Liver (tissue), 9 donors: ENCODE data around the gene NTM. TPM values are rescaled to one million over a fixed set of nuclear protein-coding genes. Genes with fewer than 3 reads are reported as not detected.

Source experiments
- DNase-seq: peaks from one replicate; pipeline ENCODE4 v3.0.0-alpha.2; 2017; ENCODE audit warnings: low spot score
- H3K27ac ChIP-seq, 2 donors: one replicate each; pipeline ENCODE4 v1.7.0; 2013; ENCODE audit warnings: inconsistent platforms in 2 of 2, low read length in 2 of 2, control low read depth in 1 of 2, low read depth in 1 of 2, mild to moderate bottlenecking in 1 of 2
- H3K27me3 ChIP-seq, 4 donors: one replicate each; pipeline versions ENCODE4 v1.6.1 to v1.7.0; 2013; ENCODE audit warnings: low read length in 3 of 4, inconsistent platforms in 1 of 4, mild to moderate bottlenecking in 1 of 4, moderate library complexity in 1 of 4; ENCODE audit not compliant: control insufficient read depth in 4 of 4, insufficient read depth in 4 of 4
- H3K36me3 ChIP-seq, 4 donors: one replicate each; pipeline versions ENCODE4 v1.6.1 to v1.7.0; 2013; ENCODE audit warnings: low read length in 3 of 4, mild to moderate bottlenecking in 3 of 4, low read depth in 1 of 4, moderate library complexity in 1 of 4; ENCODE audit not compliant: control insufficient read depth in 4 of 4, insufficient read depth in 3 of 4
- H3K4me1 ChIP-seq, 4 donors: one replicate each; pipeline versions ENCODE4 v1.6.1 to v1.7.0; 2013; ENCODE audit warnings: low read length in 3 of 4, mild to moderate bottlenecking in 3 of 4, moderate library complexity in 1 of 4; ENCODE audit not compliant: control insufficient read depth in 4 of 4, insufficient read depth in 4 of 4
- H3K4me3 ChIP-seq, 3 donors: one replicate each; pipeline versions ENCODE4 v1.6.1 to v1.7.0; 2013; ENCODE audit warnings: low read length in 3 of 3, control low read depth in 1 of 3, low read depth in 1 of 3, mild to moderate bottlenecking in 1 of 3
- H3K9ac ChIP-seq, 2 donors: one replicate each; pipeline ENCODE4 v1.7.0; 2013; ENCODE audit warnings: low read length in 2 of 2, mild to moderate bottlenecking in 2 of 2, moderate library complexity in 2 of 2, control low read depth in 1 of 2, low read depth in 1 of 2
- H3K9me3 ChIP-seq, 4 donors: one replicate each; pipeline versions ENCODE4 v1.6.1 to v1.7.0; 2013; ENCODE audit warnings: low read length in 3 of 4; ENCODE audit not compliant: control insufficient read depth in 4 of 4
- CTCF ChIP-seq: fragments of 150-350 bp; IDR thresholded peaks from 2 replicates; pipeline ENCODE4 v1.5.1; 2017; ENCODE audit warnings: improper control_type of control experiment, low read depth, low read length; ENCODE audit not compliant: missing input control
- EGR1 ChIP-seq, 2 donors: IDR thresholded peaks; 2 replicates each; pipeline ENCODE4 v1.6.1; 2016 to 2018; ENCODE audit warnings: antibody characterized with exemption in 2 of 2, low read depth in 2 of 2
- FOXA1 ChIP-seq: IDR thresholded peaks from 2 replicates; pipeline ENCODE4 v1.6.1; 2016; ENCODE audit warnings: antibody characterized with exemption
- GABPA ChIP-seq, 2 donors: IDR thresholded peaks in 1 of 2; conservative IDR thresholded peaks in 1 of 2; 2 replicates each; pipeline ENCODE4 v1.6.1; 2016; ENCODE audit warnings: antibody characterized with exemption in 2 of 2, mild to moderate bottlenecking in 1 of 2, moderate library complexity in 1 of 2
- HNF4A ChIP-seq, 2 donors: conservative IDR thresholded peaks; 2 replicates each; pipeline ENCODE4 v1.6.1; 2016; ENCODE audit warnings: antibody characterized with exemption in 2 of 2, mild to moderate bottlenecking in 2 of 2
- HNF4G ChIP-seq: IDR thresholded peaks from 2 replicates; pipeline ENCODE4 v1.6.1; 2016; ENCODE audit warnings: antibody characterized with exemption
- JUND ChIP-seq, 2 donors: IDR thresholded peaks; 2 replicates each; pipeline ENCODE4 v1.6.1; 2016; ENCODE audit warnings: antibody characterized with exemption in 2 of 2
- MAX ChIP-seq: IDR thresholded peaks from 2 replicates; pipeline ENCODE4 v1.6.1; 2016; ENCODE audit warnings: antibody characterized with exemption
- NR2F2 ChIP-seq: IDR thresholded peaks from 2 replicates; pipeline ENCODE4 v1.6.1; 2016; ENCODE audit warnings: antibody characterized with exemption
- RAD21 ChIP-seq, 2 donors: IDR thresholded peaks; 2 replicates each; pipeline ENCODE4 v1.6.1; 2016; ENCODE audit warnings: antibody characterized with exemption in 2 of 2, mild to moderate bottlenecking in 2 of 2
- RXRA ChIP-seq, 2 donors: IDR thresholded peaks; 2 replicates each; pipeline ENCODE4 v1.6.1; 2017 to 2018; ENCODE audit warnings: antibody characterized with exemption in 2 of 2, mild to moderate bottlenecking in 1 of 2
- SP1 ChIP-seq: IDR thresholded peaks from 2 replicates; pipeline ENCODE4 v1.6.1; 2018; ENCODE audit warnings: antibody characterized with exemption, mild to moderate bottlenecking
- TAF1 ChIP-seq: conservative IDR thresholded peaks from 2 replicates; pipeline ENCODE4 v1.6.1; 2016; ENCODE audit warnings: antibody characterized with exemption, mild to moderate bottlenecking
- YY1 ChIP-seq: IDR thresholded peaks from 2 replicates; pipeline ENCODE4 v1.6.1; 2016; ENCODE audit warnings: antibody characterized with exemption, mild to moderate bottlenecking
- WGBS: extraction: QIAGEN DNeasy Blood & Tissue Kit; methylation state at CpG from one replicate; pipeline ENCODE4 v1.1.7; 2013; 5-methylcytosine and 5-hydroxymethylcytosine counted together
- polyA plus RNA-seq, 2 donors: library from polyadenylated mRNA; stranded (reverse) in 1 of 2; unstranded in 1 of 2; fragments of 200-250 nt in 1 of 2; fragments of >200 nt in 1 of 2; fragmentation: Nextera tagmentation in 1 of 2; extraction: Ambion mirVana in 1 of 2; gene quantifications; one replicate each; pipeline versions ENCODE4 v1.2.1 to v1.2.3, GENCODE V29; 2013 to 2015
- total RNA-seq, 2 donors: library from RNA; depleted of rRNA; stranded (reverse); fragments of >200 nt; gene quantifications; one replicate each; pipeline ENCODE4 v1.2.3, GENCODE V29; 2014
- TF ChIP-seq, protein P1 (sequence below): IDR thresholded peaks from 2 replicates; pipeline ENCODE4 v1.6.1; 2016; ENCODE audit warnings: antibody characterized with exemption
- TF ChIP-seq, protein P2 (sequence below): IDR thresholded peaks from 2 replicates; pipeline ENCODE4 v1.6.1; 2016; ENCODE audit warnings: antibody characterized with exemption
- donor health status: healthy.
- donor health status: healthy.
- donor health status: healthy.
- donor health status: healthy.
- donor health status: healthy.

NTM gene
- total and polyA plus RNA-seq, 4 donors = 0.08 to 1.1 (median 0.08) TPM; not detected in 1

- TF ChIP-seq, protein P1, sequence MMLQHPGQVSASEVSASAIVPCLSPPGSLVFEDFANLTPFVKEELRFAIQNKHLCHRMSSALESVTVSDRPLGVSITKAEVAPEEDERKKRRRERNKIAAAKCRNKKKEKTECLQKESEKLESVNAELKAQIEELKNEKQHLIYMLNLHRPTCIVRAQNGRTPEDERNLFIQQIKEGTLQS = no peak
- TF ChIP-seq TAF1 = no peak
- Histone ChIP-seq H3K9ac (no peak overlapping the region), H3K9me3 (no peaks in the 10 kb centered on the region), H3K27me3 (peaks cover 0 to 11% (median 5%) of the 10 kb centered on the region in 4 donors), H3K36me3 (no peaks in the 10 kb centered on the region), H3K4me3 (no peak overlapping the region), H3K4me1 (no peaks in the 10 kb centered on the region), H3K27ac (no peak overlapping the region)
- no peak for DNase-seq
- WGBS = 71% methylated on average over 1 of the region's 1 CpG
Measured at GRCh38 chr11:131790586-131790985, 420.2 kb downstream of the NTM start.

DNA sequence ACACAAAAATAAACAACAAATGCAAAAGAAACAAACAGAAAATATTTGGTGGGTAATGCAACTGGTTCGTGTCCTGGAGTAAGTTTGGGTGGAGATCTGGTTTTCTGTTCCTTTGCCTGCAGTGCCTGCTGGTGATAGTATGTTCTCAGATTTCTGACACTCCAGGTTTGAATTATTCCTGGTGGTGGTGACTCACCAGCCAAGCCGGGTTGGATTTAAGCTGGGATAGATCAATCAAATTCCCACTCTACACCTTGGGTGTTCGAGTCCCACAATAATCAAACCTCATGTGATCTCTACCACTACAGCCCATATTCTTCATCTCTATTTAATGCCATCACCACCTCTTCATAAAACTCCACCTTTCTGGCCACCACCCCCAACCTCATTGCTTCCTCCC lies 421.8 kb downstream of the NTM start:
- H3K9me3 ChIP-seq = no peaks in the 10 kb centered on the region
- TF ChIP-seq HNF4A (conservative IDR thresholded peaks at IDR 0.05) (no peak), RAD21 (IDR thresholded peaks at IDR 0.05) (no peak), YY1 (no peak), HNF4G (no peak), TAF1 (no peak), CTCF (no peak), NR2F2 (no peak), SP1 (no peak), JUND (IDR thresholded peaks at IDR 0.05) (no peak), MAX (no peak), FOXA1 (no peak), RXRA (IDR thresholded peaks at IDR 0.05) (no peak)
- TF ChIP-seq, protein P2, sequence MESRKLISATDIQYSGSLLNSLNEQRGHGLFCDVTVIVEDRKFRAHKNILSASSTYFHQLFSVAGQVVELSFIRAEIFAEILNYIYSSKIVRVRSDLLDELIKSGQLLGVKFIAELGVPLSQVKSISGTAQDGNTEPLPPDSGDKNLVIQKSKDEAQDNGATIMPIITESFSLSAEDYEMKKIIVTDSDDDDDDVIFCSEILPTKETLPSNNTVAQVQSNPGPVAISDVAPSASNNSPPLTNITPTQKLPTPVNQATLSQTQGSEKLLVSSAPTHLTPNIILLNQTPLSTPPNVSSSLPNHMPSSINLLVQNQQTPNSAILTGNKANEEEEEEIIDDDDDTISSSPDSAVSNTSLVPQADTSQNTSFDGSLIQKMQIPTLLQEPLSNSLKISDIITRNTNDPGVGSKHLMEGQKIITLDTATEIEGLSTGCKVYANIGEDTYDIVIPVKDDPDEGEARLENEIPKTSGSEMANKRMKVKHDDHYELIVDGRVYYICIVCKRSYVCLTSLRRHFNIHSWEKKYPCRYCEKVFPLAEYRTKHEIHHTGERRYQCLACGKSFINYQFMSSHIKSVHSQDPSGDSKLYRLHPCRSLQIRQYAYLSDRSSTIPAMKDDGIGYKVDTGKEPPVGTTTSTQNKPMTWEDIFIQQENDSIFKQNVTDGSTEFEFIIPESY = no peak
- H3K4me1 ChIP-seq = no peaks in the 10 kb centered on the region
- H3K9ac ChIP-seq = no peak overlapping the region
- no peak overlapping the region for H3K27ac ChIP-seq
- no peak for DNase-seq
- H3K36me3 ChIP-seq = no peaks in the 10 kb centered on the region
- 68% methylated on average over 3 of the region's 3 CpGs for WGBS
- H3K4me3 ChIP-seq = no peak overlapping the region
- H3K27me3 ChIP-seq = peaks cover 0 to 15% (median 5%) of the 10 kb centered on the region in 4 donors

DNA sequence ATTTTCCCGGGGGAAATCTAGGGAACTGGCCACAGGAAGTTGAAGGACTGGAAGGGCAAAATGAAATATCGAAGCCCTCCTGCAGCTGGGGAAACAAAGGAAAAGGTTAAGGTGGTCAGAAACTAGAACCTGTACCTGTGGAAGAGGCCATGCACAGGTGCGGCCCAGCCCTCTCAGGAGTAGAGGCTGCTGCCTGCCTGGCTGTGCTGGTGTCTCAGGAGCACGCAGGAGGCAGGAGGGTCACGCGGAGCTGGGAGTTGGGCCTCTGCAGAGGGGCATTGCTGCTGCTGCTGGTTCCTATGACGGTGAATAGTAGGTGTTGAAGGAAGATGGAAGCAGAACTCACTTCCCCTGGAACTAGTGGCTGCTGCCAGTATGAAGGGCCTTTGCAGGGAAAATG lies 425.7 kb downstream of the NTM start:
- no peak for DNase-seq
- no peaks in the 10 kb centered on the region for H3K9me3 ChIP-seq

More for the DNA sequence above, 425.7 kb downstream of the NTM start:
- no peak for TF ChIP-seq EGR1 (IDR thresholded peaks at IDR 0.05; ENCODE audit: low read depth in 2 of 2)
- TF ChIP-seq MAX = no peak
- no peak for TF ChIP-seq YY1
- TF ChIP-seq FOXA1 = no peak
- TF ChIP-seq HNF4A (conservative IDR thresholded peaks at IDR 0.05) = no peak
- TF ChIP-seq TAF1 = no peak
- no peak for TF ChIP-seq RXRA (IDR thresholded peaks at IDR 0.05)
- TF ChIP-seq, protein P2 = no peak
- no peak for TF ChIP-seq CTCF
- TF ChIP-seq HNF4G = no peak
- no peak for TF ChIP-seq NR2F2
- TF ChIP-seq GABPA (IDR thresholded peaks at IDR 0.05 in 1 of 2, conservative IDR thresholded peaks at IDR 0.05 in 1 of 2) = no peak
- no peak for TF ChIP-seq JUND (IDR thresholded peaks at IDR 0.05)
- peaks cover 0 to 10% (median 2%) of the 10 kb centered on the region in 4 donors for H3K27me3 ChIP-seq
- no peak overlapping the region for H3K27ac ChIP-seq
- no peaks in the 10 kb centered on the region for H3K4me1 ChIP-seq
- H3K4me3 ChIP-seq = no peak overlapping the region
- WGBS = 73% methylated on average over 7 of the region's 7 CpGs
- H3K9ac ChIP-seq = no peak overlapping the region
- H3K36me3 ChIP-seq = no peaks in the 10 kb centered on the region
